Measurements from ENCODE around the gene CHTOP.
A peak's percentile ranks its signal among the peaks of the same experiment; 100 is the strongest.
"Not testable (repeated sequence)": the region's sequence is repeated elsewhere in the genome, so short reads cannot be mapped to it uniquely, and the experiment has no call there.

CHTOP gene

GRCh38 chr1:153663211-153663610, 29.3 kb downstream of the CHTOP start:
- DNase-seq = no peak

GRCh38 chr1:153667439-153667838, 33.6 kb downstream of the CHTOP start:
- no peak for DNase-seq

GRCh38 chr1:153668672-153669071, 34.8 kb downstream of the CHTOP start:
- not testable (repeated sequence) for DNase-seq

- DNase-seq = no peak
These were observed 35.7 kb downstream of the CHTOP start for GRCh38 chr1:153669606-153670005.

GRCh38 chr1:153670257-153670858, 36.5 kb downstream of the CHTOP start:
- DNase-seq = no peak

GRCh38 chr1:153670859-153671627, 37.2 kb downstream of the CHTOP start, which contains the start of gene ILF2:
TSS of gene ILF2 (minus strand) at chr1:153670993. CDS start at chr1:153670922, 71 bp downstream.
- peak; percentile 100 for DNase-seq

- DNase-seq = peak; percentile 71
These were observed 37.9 kb downstream of the CHTOP start for GRCh38 chr1:153671628-153672353.

GRCh38 chr1:153673511-153673910, 39.6 kb downstream of the CHTOP start:
- DNase-seq = no peak

- DNase-seq = peak; percentile 59
These were observed 44.1 kb downstream of the CHTOP start for GRCh38 chr1:153677718-153678518.

- DNase-seq = peak; percentile 56
These were observed 44.9 kb downstream of the CHTOP start, which contains the start of gene NPR1 for GRCh38 chr1:153678519-153679336. TSS of gene NPR1 (plus strand) at chr1:153678688. CDS start at chr1:153679109, 421 bp downstream.

- no peak for DNase-seq
These were observed 45.7 kb downstream of the CHTOP start for GRCh38 chr1:153679337-153680119.

GRCh38 chr1:153680120-153680403, 46.2 kb downstream of the CHTOP start:
- no peak for DNase-seq

- no peak for DNase-seq
These were observed 48.9 kb downstream of the CHTOP start for GRCh38 chr1:153682730-153683129.

- DNase-seq = no peak
These were observed 50.0 kb downstream of the CHTOP start for GRCh38 chr1:153683854-153684253.

- no peak for DNase-seq
These were observed 51.0 kb downstream of the CHTOP start for GRCh38 chr1:153684892-153685291.

- no peak for DNase-seq
These were observed 51.9 kb downstream of the CHTOP start for GRCh38 chr1:153685544-153686340.

- DNase-seq = no peak
These were observed 53.7 kb downstream of the CHTOP start for GRCh38 chr1:153687346-153688125.

- DNase-seq = no peak
These were observed 54.4 kb downstream of the CHTOP start for GRCh38 chr1:153688276-153688675.

GRCh38 chr1:153688736-153689328, 55.0 kb downstream of the CHTOP start:
- no peak for DNase-seq

Measured in NCI-H2171 treated with DMSO at 0.1 percent for 48 hours (cell line).